Ectodermal cell (in vitro differentiated cells): ENCODE results near the gene RIN3.

ENCODE experiments used
- H3K27ac ChIP-seq: 2 replicates; pipeline ENCODE4 v1.7.0; 2013; ENCODE audit warnings: mild to moderate bottlenecking, low read depth, low read length; ENCODE audit not compliant: insufficient read depth, poor library complexity, severe bottlenecking
- H3K27me3 ChIP-seq: 2 replicates; pipeline ENCODE4 v1.7.0; 2013; ENCODE audit warnings: mild to moderate bottlenecking, low read length; ENCODE audit not compliant: insufficient read depth, control insufficient read depth, poor library complexity, severe bottlenecking
- H3K36me3 ChIP-seq: one replicate; pipeline ENCODE4 v1.7.0; 2013; ENCODE audit warnings: low read length; ENCODE audit not compliant: control insufficient read depth, insufficient read depth
- H3K4me1 ChIP-seq: one replicate; pipeline ENCODE4 v1.7.0; 2013; ENCODE audit warnings: low read length; ENCODE audit not compliant: control insufficient read depth, insufficient read depth
- H3K4me3 ChIP-seq: 2 replicates; pipeline ENCODE4 v1.7.0; 2013; ENCODE audit warnings: low read depth, low read length, control low read depth; ENCODE audit not compliant: insufficient read depth
- H3K9me3 ChIP-seq: 2 replicates; pipeline ENCODE4 v1.7.0; 2013; ENCODE audit warnings: mild to moderate bottlenecking, low read length, moderate library complexity; ENCODE audit not compliant: control insufficient read depth
- WGBS, 2 experiments: methylation state at CpG; one replicate each; pipeline ENCODE4 v1.1.7; 2013; ENCODE audit warnings: missing lambda C conversion rate in 2 of 2; 5-methylcytosine and 5-hydroxymethylcytosine counted together

Gene RIN3

GRCh38 chr14:92544051-92544720, 30.6 kb downstream of the RIN3 start:
- Histone ChIP-seq H3K9me3 (no peaks in the 10 kb centered on the region), H3K27me3 (no peaks in the 10 kb centered on the region), H3K4me3 (no peak overlapping the region), H3K27ac (no peak overlapping the region), H3K36me3 (no peaks in the 10 kb centered on the region), H3K4me1 (no peaks in the 10 kb centered on the region)
- 94 to 97% methylated on average over 4 to 6 of the region's 6 CpGs for WGBS, 2 experiments

DNA sequence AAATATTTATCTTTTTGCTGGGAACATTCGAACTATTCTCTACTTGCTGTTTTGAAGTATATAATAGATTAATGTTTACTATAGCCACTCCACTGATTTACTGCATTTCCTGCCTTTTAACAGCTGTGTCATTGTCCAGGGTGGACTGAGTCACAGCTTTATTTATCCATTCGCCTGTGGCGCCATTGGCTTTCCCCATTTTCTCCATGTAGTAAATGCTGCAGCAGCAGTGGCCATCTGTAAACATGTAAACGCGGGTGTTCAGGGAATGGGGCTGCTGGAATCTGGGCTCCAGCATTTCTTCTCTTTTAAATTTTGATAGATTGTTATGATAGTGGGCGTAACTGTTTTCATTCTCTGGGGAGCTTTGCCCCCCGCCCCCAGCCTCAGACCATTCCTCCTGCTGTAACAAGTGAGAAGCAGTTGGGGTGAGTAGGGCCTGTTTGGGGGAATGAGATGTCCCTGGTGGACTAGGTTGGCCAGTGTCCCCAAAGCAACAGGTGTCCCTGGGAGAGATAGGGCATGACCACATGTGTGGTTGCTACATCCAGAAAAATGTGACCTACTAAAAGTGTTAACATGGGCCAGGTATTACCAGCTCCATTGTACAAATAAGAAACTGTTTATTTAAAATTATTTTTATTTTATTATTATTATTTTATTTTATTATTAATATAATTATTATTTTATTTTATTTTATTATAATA, 32.9 kb downstream of the RIN3 start:
- Histone ChIP-seq H3K9me3 (no peaks in the 10 kb centered on the region), H3K27ac (no peak overlapping the region), H3K27me3 (no peaks in the 10 kb centered on the region), H3K36me3 (no peaks in the 10 kb centered on the region), H3K4me1 (no peaks in the 10 kb centered on the region), H3K4me3 (no peak overlapping the region)
- WGBS, 2 experiments: 95% methylated on average over 6 to 7 of the region's 7 CpGs

GRCh38 chr14:92549105-92549858, 35.7 kb downstream of the RIN3 start:
- Histone ChIP-seq H3K4me3 (no peak overlapping the region), H3K9me3 (no peaks in the 10 kb centered on the region), H3K4me1 (no peaks in the 10 kb centered on the region), H3K36me3 (no peaks in the 10 kb centered on the region), H3K27me3 (no peaks in the 10 kb centered on the region), H3K27ac (no peak overlapping the region)
- WGBS, 2 experiments: 87 to 88% methylated on average over 17 of the region's 17 CpGs

DNA sequence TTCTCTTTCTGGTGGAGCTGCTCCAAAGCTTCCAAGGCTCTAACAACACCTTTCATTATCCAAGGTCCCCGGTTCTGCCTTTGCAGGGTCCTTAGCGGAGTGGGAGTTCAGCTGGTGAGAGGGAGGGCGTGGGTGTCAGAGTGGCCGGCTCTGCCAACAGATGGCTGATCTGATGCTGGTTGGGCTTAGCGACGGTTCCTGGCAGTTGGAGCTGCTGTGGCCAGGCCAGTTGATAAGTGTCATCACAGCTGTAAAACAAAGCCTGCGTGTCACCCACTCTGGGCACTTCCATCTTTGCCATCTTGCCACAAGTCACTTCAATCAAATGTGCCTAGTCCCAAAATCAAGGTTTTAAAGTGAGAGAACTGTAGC, 36.3 kb downstream of the RIN3 start:
- H3K4me1 ChIP-seq: no peaks in the 10 kb centered on the region
- 88% methylated on average over 7 of the region's 7 CpGs for WGBS, 2 experiments
- no peak overlapping the region for H3K4me3 ChIP-seq
- no peaks in the 10 kb centered on the region for H3K27me3 ChIP-seq
- no peak overlapping the region for H3K27ac ChIP-seq
- no peaks in the 10 kb centered on the region for H3K9me3 ChIP-seq
- no peaks in the 10 kb centered on the region for H3K36me3 ChIP-seq

- Histone ChIP-seq H3K36me3 (no peaks in the 10 kb centered on the region), H3K27ac (no peak overlapping the region), H3K4me1 (no peaks in the 10 kb centered on the region), H3K27me3 (no peaks in the 10 kb centered on the region), H3K4me3 (no peak overlapping the region), H3K9me3 (no peaks in the 10 kb centered on the region)
- 95% methylated on average over 13 of the region's 13 CpGs for WGBS, 2 experiments
Observed at GRCh38 chr14:92551044-92551841, 37.7 kb downstream of the RIN3 start.

DNA sequence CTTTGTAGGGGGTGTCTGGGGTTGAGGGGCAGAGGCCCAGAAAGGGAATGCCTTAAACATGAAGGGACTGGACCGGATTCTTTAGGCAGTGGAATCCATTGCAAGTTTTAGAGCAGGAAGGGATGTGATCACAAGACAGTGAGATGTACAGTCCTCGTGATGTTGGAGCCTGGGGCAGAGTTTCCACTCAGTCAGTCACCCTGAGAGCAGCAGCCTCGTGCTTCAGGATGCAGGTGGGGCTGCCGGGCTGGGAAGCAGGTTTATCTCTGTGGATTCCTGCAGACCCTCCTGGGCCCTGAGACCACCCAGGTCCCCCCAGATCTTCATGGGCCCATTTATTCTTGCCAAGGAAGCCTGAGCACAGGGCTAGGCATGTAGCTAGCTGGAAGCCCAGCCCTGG, 38.5 kb downstream of the RIN3 start:
- 87 to 88% methylated on average over 4 of the region's 4 CpGs for WGBS, 2 experiments
- H3K4me1 ChIP-seq: no peaks in the 10 kb centered on the region
- no peaks in the 10 kb centered on the region for H3K36me3 ChIP-seq
- no peaks in the 10 kb centered on the region for H3K27me3 ChIP-seq
- no peak overlapping the region for H3K4me3 ChIP-seq
- H3K9me3 ChIP-seq: no peaks in the 10 kb centered on the region
- H3K27ac ChIP-seq: no peak overlapping the region

- Histone ChIP-seq H3K27ac (no peak overlapping the region), H3K36me3 (no peaks in the 10 kb centered on the region), H3K9me3 (no peaks in the 10 kb centered on the region), H3K4me3 (no peak overlapping the region), H3K27me3 (no peaks in the 10 kb centered on the region), H3K4me1 (no peaks in the 10 kb centered on the region)
- 70 to 71% methylated on average over 10 of the region's 10 CpGs for WGBS, 2 experiments
Observed at GRCh38 chr14:92553438-92553837, 39.9 kb downstream of the RIN3 start.

DNA sequence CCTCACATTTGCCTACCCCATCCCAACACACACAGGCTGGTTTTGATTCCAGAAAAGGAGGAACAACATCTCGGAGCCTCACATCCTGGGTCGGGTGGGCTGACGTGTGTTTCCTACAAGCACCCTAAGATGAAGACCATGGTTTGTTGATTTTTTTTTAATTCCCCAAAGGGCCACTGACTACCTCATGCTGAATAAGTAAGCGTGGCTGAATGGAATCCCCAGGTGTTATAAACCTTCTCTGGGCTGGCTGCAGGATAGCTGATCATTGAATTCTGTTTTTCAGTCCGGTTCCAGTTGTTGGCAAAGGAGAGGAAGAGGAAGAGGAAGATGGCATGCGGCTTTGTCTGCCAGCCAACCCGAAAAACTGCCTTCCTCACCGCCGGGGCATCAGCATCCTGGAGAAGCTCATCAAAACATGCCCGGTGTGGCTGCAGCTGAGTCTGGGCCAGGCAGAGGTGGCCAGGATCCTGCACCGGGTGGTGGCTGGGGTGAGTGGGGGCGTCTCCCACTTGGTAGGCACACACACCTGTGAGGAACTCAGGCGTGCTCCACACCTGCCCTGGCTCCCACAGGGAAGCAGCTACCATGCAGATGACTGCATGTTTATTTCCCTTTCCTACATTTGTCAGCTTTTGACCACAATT, 42.0 kb downstream of the RIN3 start:
- Histone ChIP-seq H3K27ac (no peak overlapping the region), H3K9me3 (no peaks in the 10 kb centered on the region), H3K4me3 (no peak overlapping the region), H3K27me3 (no peaks in the 10 kb centered on the region), H3K36me3 (no peaks in the 10 kb centered on the region), H3K4me1 (no peaks in the 10 kb centered on the region)
- WGBS, 2 experiments: 92 to 94% methylated on average over 13 of the region's 13 CpGs

GRCh38 chr14:92556255-92556741, 42.7 kb downstream of the RIN3 start:
- Histone ChIP-seq H3K36me3 (no peaks in the 10 kb centered on the region), H3K9me3 (no peaks in the 10 kb centered on the region), H3K4me3 (no peak overlapping the region), H3K27me3 (no peaks in the 10 kb centered on the region), H3K4me1 (no peaks in the 10 kb centered on the region), H3K27ac (no peak overlapping the region)
- 90% methylated on average over 3 to 4 of the region's 4 CpGs for WGBS, 2 experiments
